Body of pancreas (tissue), 4 donors: ENCODE data around the gene DBF4B.
"Not testable (repeated sequence)": the region's sequence is repeated elsewhere in the genome, so short reads cannot be mapped to it uniquely, and the experiment has no call there.

Source experiments
- CTCF ChIP-seq, 7 experiments: fragments of 450-650 bp in 4 of 7; fragments of 200-600 bp in 3 of 7; sonication (generic) in 3 of 7; IDR thresholded peaks; one replicate each; pipeline ENCODE4 v1.5.1; 2016 to 2019; ENCODE audit warnings: antibody characterized with exemption in 7 of 7
- POLR2A ChIP-seq, 3 donors: fragments of 450-650 bp; IDR thresholded peaks; one replicate each; pipeline ENCODE4 v1.6.1; 2016; ENCODE audit warnings: antibody characterized with exemption in 3 of 3, mild to moderate bottlenecking in 2 of 3

DNA sequence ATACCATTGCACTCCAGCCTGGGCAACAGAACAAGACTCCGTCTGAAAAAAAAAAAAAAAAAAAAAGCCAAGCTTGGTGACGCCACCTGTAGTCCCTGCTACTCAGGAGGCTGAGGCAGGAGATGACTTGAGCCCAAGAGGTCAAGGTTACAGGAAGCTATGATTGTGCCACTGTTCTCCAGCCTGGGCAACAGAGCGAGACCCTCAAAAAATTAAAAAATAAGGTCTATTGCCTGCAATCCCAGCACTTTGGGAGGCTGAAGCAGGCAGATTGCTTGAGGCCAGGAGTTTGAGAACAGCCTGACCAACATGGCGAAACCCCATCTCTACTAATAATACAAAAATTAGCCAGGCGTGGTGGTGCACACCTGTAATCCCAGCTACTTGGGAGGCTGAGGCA lies 46.7 kb downstream of the DBF4B start:
- TF ChIP-seq POLR2A, CTCF (IDR thresholded peaks at IDR 0.05): not testable (repeated sequence)
